Lung (tissue), 12 donors: ENCODE measurements around the gene PRDM16. TPM values are rescaled to one million over a fixed set of nuclear protein-coding genes. Genes with fewer than 3 reads are reported as not detected.

ENCODE experiments used
- ATAC-seq: fragments of 200-7000 bp; cut with Tn5 transposase; one replicate; pipeline ENCODE4 v1.9.1; 2020; ENCODE audit warnings: moderate number of reproducible peaks; ENCODE audit not compliant: insufficient read depth, low FRiP score
- DNase-seq, 3 donors: peaks; one replicate each; pipeline ENCODE4 v3.0.0-alpha.2; 2013 to 2017
- H3K27ac ChIP-seq, 2 donors: one replicate each; pipeline ENCODE4 v1.5.1; 2013; ENCODE audit warnings: mild to moderate bottlenecking in 2 of 2, moderate library complexity in 2 of 2, control low read depth in 1 of 2, inconsistent platforms in 1 of 2, low read depth in 1 of 2, low read length in 1 of 2
- H3K27me3 ChIP-seq, 3 donors: one replicate each; pipeline ENCODE4 v1.5.1; 2013; ENCODE audit warnings: low read length in 2 of 3; ENCODE audit not compliant: control insufficient read depth in 3 of 3, insufficient read depth in 3 of 3
- H3K36me3 ChIP-seq, 4 donors: one replicate each; pipeline ENCODE4 v1.5.1; 2013; ENCODE audit warnings: low read length in 4 of 4, mild to moderate bottlenecking in 1 of 4, moderate library complexity in 1 of 4; ENCODE audit not compliant: control insufficient read depth in 4 of 4, insufficient read depth in 4 of 4
- H3K4me1 ChIP-seq, 5 donors: one replicate each; pipeline ENCODE4 v1.5.1; 2013; ENCODE audit warnings: low read length in 5 of 5, mild to moderate bottlenecking in 2 of 5, moderate library complexity in 1 of 5; ENCODE audit not compliant: control insufficient read depth in 5 of 5, insufficient read depth in 5 of 5
- H3K4me3 ChIP-seq: one replicate; pipeline ENCODE4 v1.5.1; 2013; ENCODE audit warnings: mild to moderate bottlenecking, control low read depth, moderate library complexity
- H3K9ac ChIP-seq, 2 donors: one replicate each; pipeline ENCODE4 v1.5.1; 2013; ENCODE audit warnings: low read length in 2 of 2, control low read depth in 1 of 2; ENCODE audit not compliant: insufficient read depth in 1 of 2
- H3K9me3 ChIP-seq, 4 donors: one replicate each; pipeline ENCODE4 v1.5.1; 2013; ENCODE audit warnings: low read length in 3 of 4, mild to moderate bottlenecking in 1 of 4, moderate library complexity in 1 of 4; ENCODE audit not compliant: control insufficient read depth in 4 of 4, insufficient read depth in 3 of 4
- WGBS, 2 donors: extraction: QIAGEN DNeasy Blood & Tissue Kit; methylation state at CpG; one replicate each; pipeline ENCODE4 v1.1.7; 2013; 5-methylcytosine and 5-hydroxymethylcytosine counted together
- polyA plus RNA-seq, 2 donors: library from polyadenylated mRNA; stranded (reverse); fragments of 200-250 nt; gene quantifications; one replicate each; pipeline ENCODE4 v1.2.1, GENCODE V29; 2013
- total RNA-seq, 2 donors: library from RNA; depleted of rRNA in 1 of 2; stranded (reverse); fragments of >200 nt in 1 of 2; gene quantifications; one replicate each; pipeline ENCODE4 v1.2.1, GENCODE V29; 2014 to 2021
- TF ChIP-seq, protein P1 (sequence below): IDR thresholded peaks from 2 replicates; pipeline ENCODE4 v1.5.1; 2012; ENCODE audit warnings: mild to moderate bottlenecking; ENCODE audit errors: control extremely low read depth, extremely low read depth
- donor health status: control.
- donor health status: control.
- donor health status: Bipolar disorder and iron deficiency.
- donor health status: healthy.
- donor health status: DM: yes; HTN: yes; CAD: no.

PRDM16 gene
- total and polyA plus RNA-seq, 4 donors, result 2.4 to 36.5 (median 13.1) TPM

- Histone ChIP-seq H3K9ac (no peak overlapping the region), H3K9me3 (peaks cover 0 to 12% (median 3%) of the 10 kb centered on the region in 4 donors), H3K4me1 (peaks cover 0 to 7% (median 0%) of the 10 kb centered on the region in 5 donors), H3K27me3 (peaks cover 0 to 5% (median 0%) of the 10 kb centered on the region in 3 donors), H3K36me3 (peaks cover 0 to 2% (median 0%) of the 10 kb centered on the region in 4 donors), H3K27ac (no peak overlapping the region), H3K4me3 (no peak overlapping the region)
- 87 to 91% methylated on average over 9 of the region's 9 CpGs for WGBS, 2 donors
- TF ChIP-seq, protein P1, sequence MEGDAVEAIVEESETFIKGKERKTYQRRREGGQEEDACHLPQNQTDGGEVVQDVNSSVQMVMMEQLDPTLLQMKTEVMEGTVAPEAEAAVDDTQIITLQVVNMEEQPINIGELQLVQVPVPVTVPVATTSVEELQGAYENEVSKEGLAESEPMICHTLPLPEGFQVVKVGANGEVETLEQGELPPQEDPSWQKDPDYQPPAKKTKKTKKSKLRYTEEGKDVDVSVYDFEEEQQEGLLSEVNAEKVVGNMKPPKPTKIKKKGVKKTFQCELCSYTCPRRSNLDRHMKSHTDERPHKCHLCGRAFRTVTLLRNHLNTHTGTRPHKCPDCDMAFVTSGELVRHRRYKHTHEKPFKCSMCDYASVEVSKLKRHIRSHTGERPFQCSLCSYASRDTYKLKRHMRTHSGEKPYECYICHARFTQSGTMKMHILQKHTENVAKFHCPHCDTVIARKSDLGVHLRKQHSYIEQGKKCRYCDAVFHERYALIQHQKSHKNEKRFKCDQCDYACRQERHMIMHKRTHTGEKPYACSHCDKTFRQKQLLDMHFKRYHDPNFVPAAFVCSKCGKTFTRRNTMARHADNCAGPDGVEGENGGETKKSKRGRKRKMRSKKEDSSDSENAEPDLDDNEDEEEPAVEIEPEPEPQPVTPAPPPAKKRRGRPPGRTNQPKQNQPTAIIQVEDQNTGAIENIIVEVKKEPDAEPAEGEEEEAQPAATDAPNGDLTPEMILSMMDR, result no peak
- DNase-seq, result no peak
- ATAC-seq, result no peak
Measured at GRCh38 chr1:3417934-3418333, 348.9 kb downstream of the PRDM16 start.

DNA sequence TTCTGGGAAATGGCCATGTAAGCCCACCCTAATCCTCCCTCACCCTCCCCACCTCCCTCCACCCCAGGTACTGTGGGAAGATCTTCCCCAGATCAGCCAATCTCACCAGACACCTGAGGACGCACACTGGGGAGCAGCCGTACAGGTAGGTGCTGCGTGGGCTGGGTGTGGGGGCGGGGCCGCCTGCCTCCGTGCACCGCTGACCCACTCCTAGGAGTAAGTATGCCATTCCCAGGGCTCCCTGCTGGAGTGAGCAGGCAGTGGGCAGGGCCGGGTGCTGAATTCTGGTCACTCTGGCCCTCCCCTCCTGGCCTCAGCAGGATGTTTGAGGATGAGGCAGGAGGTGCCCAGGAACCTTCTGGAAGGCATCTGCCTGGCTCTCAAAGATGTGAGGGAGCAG lies 349.6 kb downstream of the PRDM16 start:
- no peak overlapping the region for H3K27ac ChIP-seq
- H3K27me3 ChIP-seq, result peaks cover 0 to 5% (median 0%) of the 10 kb centered on the region in 3 donors
- H3K9me3 ChIP-seq, result peaks cover 0 to 12% (median 3%) of the 10 kb centered on the region in 4 donors
- DNase-seq (no peak), ATAC-seq (no peak)
- peaks cover 0 to 2% (median 0%) of the 10 kb centered on the region in 4 donors for H3K36me3 ChIP-seq
- H3K4me3 ChIP-seq, result no peak overlapping the region
- TF ChIP-seq, protein P1, result no peak
- H3K4me1 ChIP-seq, result peaks cover 0 to 7% (median 0%) of the 10 kb centered on the region in 5 donors
- H3K9ac ChIP-seq, result no peak overlapping the region
- WGBS, 2 donors, result 94 to 95% methylated on average over 8 of the region's 8 CpGs

DNA sequence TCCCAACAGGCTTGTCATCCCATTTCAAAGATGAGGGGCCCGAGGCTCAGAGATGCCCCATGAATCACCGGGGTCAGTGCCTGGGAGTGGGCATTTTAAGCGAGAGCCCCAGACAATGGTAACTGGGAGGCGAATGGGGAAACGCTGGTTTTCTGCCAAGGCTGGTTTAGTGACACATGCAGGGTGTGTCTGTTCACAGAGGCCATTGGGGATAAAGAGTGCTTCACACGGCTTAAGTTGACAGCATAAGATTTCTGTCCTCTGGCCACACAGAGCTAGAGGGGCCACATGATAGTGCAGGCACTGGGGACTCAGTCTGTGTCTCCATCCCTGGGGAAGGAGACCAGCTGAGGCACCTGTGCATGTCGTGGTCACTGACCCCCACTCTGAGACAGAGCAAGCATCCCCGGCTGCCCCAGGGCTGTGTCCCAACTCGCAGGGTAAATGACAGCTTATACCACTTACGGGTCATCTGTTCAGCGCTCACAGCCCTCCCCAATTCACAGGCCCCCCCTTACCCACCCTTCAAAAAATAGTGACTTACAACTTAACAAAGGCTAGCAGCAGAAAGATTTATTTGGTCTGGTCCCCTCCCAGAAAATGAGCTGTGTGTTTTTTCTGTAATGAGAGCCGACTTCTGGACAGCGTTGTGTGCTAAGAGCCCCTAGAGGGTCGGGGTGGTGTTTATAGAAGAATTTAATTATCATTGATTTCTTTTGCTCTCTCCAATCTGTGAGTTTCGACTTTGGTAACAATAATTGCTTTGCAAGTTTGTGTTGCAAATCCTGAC lies 350.6 kb downstream of the PRDM16 start:
- WGBS, 2 donors, result 82 to 85% methylated on average over 15 of the region's 15 CpGs

More for the DNA sequence above, 350.6 kb downstream of the PRDM16 start:
- H3K4me3 ChIP-seq, result no peak overlapping the region
- ATAC-seq (no peak), DNase-seq (no peak)
- H3K27me3 ChIP-seq, result peaks cover 0 to 5% (median 0%) of the 10 kb centered on the region in 3 donors
- H3K36me3 ChIP-seq, result peaks cover 0 to 2% (median 0%) of the 10 kb centered on the region in 4 donors
- TF ChIP-seq, protein P1, result no peak
- peaks cover 0 to 8% (median 4%) of the 10 kb centered on the region in 5 donors for H3K4me1 ChIP-seq
- no peak overlapping the region for H3K9ac ChIP-seq
- no peak overlapping the region for H3K27ac ChIP-seq
- peaks cover 0 to 12% (median 3%) of the 10 kb centered on the region in 4 donors for H3K9me3 ChIP-seq
